ENCODE data around the gene MESP2.

The MESP2 gene, protein sequence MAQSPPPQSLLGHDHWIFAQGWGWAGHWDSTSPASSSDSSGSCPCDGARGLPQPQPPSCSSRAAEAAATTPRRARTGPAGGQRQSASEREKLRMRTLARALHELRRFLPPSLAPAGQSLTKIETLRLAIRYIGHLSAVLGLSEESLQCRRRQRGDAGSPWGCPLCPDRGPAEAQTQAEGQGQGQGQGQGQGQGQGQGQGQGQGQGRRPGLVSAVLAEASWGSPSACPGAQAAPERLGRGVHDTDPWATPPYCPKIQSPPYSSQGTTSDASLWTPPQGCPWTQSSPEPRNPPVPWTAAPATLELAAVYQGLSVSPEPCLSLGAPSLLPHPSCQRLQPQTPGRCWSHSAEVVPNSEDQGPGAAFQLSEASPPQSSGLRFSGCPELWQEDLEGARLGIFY

DNA sequence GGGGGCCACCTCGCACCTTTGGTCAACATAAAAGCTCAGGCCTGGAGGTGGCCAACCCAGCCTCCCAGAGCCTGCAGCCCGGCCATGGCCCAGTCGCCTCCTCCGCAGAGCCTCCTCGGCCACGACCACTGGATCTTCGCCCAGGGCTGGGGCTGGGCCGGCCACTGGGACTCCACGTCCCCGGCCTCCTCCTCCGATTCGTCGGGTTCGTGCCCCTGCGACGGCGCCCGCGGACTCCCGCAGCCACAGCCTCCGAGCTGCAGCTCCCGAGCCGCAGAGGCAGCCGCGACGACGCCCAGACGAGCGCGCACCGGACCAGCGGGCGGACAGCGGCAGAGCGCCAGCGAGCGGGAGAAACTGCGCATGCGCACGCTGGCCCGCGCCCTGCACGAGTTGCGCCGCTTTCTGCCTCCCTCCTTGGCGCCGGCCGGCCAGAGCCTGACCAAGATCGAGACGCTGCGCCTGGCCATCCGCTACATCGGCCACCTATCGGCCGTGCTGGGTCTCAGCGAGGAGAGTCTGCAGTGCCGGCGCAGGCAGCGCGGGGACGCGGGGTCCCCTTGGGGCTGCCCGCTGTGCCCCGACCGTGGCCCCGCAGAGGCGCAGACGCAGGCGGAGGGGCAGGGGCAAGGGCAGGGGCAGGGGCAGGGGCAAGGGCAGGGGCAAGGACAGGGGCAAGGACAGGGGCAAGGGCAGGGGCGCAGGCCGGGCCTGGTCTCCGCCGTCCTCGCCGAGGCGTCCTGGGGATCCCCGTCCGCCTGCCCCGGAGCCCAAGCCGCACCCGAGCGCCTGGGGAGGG lies at the start of gene MESP2:
TSS of gene MESP2 (plus strand) at position 59 of the 799 bp plus-strand sequence. CDS start at position 85, 26 bp downstream.
- peak; percentile 60 for DNase-seq

DNA sequence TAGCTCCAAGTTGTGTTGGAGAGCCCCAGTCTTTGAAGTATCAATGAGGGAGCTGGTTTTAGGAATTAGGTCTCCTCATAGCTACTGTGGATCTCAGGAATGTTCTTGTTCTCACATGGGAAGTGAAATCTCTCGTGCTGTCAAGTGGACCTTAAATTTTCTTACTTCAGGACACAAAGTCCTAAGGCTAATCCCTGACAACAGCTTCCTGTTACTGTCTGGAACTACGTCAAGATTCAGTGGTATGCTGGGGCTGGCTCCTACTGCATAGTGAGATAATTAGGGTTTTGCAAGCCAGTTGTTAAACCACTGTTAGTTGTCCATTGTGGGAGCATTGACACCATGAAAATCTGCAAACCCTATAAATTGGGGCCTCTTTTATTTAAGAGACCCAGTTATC lies 47.9 kb upstream of the MESP2 start:
- no peak for DNase-seq

GRCh38 chr15:89731275-89731674 lies 44.9 kb upstream of the MESP2 start:
- no peak for DNase-seq

GRCh38 chr15:89732451-89733172 lies 43.5 kb upstream of the MESP2 start:
- no peak for DNase-seq

DNA sequence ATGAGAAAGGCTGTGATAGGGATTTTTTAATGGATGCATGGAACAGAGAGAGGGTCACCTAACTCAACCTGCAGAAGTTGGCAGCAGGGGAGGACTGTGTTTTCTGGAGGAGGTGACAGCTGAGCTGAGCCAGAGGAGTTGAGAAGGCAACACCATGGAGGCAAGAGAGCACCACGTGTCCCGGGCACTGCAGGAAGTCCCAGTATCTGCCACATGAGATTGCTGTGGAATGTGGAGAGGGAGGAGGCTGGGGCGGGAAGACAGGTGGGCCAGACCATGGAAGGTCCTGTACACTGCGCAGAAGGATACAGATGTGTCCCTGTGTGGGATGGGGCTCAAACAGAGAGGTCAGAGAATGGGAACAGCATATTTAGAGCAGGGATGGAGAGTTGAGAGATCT lies 40.4 kb upstream of the MESP2 start:
- DNase-seq = no peak

DNA sequence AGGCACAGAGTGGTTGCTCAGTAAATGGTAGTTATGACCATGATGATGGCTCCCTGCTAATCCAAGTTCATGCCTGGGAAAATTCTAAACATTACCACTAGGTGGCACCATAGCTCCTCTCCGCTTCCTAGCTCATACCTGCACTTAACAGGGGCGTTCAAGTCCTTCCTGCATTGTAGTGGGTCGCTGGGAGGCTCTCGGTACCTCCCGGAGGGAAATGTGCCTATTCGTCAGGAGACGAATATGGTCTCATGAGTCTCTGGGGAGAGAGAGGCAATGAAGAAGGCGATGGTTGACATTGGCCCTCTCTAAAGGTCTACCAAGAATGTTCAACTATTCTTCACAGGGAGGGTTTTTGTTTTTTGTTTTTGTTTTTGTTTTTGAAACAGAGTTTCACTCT lies 36.0 kb upstream of the MESP2 start:
- DNase-seq = peak; percentile 63

DNA sequence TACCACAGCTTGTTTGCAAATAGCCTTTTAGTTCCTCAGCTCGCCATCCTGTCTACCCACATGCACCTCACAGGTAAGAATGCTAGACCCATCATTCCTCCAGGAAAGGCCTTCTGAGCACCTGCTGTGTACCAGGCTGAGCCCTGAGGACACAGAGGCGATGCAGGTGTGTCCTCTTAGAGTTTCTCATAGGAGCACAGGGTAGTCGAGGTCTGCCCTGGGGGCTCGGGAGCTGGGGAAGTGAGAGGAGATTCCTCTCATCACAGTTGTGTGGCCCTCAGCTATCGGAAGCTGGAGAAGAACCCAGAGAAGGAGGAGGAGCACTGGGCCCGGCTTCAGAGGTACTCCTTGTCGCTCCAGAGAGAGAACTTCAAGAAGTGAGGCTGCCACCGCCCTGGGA lies 33.1 kb upstream of the MESP2 start:
- DNase-seq = no peak

GRCh38 chr15:89743594-89743993 lies 32.5 kb upstream of the MESP2 start:
- no peak for DNase-seq

GRCh38 chr15:89745131-89745530 lies 31.0 kb upstream of the MESP2 start:
- DNase-seq = no peak

DNA sequence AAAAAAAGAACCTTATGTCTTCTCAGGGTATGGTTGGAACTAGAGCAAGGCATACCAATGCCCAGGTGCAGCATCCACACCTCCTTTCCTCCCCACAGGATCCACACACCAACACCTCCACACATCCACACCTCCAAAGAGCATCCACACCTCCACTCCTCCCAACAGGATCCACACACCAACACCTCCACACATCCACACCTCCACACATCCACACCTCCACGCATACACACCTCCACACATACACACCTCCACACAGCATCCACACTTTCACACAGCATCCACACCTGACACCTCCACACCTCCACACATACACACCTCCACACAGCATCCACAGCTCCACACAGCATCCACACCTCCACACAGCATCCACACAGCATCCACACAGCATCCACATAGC lies 30.4 kb upstream of the MESP2 start:
- no peak for DNase-seq

DNA sequence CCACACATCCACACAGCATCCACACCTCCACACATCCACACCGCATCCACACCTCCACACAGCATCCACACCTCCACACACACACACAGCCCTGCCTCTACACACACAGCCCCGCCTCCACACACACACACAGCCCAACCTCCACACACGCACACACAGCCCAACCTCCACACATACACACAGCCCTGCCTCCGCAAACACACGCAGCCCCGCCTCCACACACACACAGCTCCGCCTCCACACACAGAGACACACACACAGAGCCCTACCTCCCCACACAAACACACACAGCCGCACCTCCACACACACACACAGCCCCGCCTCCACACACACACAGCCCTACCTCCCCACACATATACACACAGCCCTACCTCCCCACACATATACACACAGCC lies 29.7 kb upstream of the MESP2 start:
- DNase-seq = no peak

- DNase-seq = no peak
Observed at GRCh38 chr15:89747708-89748682, 28.1 kb upstream of the MESP2 start.

- DNase-seq = no peak
Observed at GRCh38 chr15:89749054-89749453, 27.1 kb upstream of the MESP2 start.

GRCh38 chr15:89749526-89749925 lies 26.6 kb upstream of the MESP2 start:
- DNase-seq = no peak

DNA sequence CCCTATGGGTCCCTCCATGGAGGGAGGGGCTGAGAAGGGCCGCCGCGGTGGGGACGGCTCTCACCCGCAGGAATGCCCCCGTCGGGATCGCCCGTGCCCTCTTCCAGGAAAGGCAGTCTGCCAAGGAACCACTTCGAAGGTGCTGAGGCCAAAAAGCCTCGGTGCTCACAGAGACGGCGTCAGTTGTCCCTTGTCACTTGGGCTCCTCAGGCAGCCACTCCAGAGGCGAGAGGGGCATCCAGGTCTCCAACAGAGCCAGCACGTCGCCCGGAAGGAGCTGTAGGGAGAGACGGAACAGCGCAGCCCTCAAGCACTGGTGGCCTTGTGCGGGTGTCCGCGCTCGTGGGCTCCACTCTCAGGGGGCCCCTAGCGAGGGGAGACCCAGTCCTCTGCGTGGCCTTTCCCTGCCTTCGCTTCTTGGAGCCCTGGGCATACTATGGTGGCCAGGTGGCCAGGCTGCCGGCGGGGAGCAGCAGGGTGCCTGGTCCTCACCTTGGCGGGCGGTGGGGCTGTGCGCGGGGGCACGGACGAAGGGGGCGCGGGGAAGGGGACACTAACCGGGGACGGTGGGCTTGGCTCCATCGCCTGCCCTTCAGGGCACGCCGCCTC lies 26.1 kb upstream of the MESP2 start:
- peak; percentile 4 for DNase-seq

DNA sequence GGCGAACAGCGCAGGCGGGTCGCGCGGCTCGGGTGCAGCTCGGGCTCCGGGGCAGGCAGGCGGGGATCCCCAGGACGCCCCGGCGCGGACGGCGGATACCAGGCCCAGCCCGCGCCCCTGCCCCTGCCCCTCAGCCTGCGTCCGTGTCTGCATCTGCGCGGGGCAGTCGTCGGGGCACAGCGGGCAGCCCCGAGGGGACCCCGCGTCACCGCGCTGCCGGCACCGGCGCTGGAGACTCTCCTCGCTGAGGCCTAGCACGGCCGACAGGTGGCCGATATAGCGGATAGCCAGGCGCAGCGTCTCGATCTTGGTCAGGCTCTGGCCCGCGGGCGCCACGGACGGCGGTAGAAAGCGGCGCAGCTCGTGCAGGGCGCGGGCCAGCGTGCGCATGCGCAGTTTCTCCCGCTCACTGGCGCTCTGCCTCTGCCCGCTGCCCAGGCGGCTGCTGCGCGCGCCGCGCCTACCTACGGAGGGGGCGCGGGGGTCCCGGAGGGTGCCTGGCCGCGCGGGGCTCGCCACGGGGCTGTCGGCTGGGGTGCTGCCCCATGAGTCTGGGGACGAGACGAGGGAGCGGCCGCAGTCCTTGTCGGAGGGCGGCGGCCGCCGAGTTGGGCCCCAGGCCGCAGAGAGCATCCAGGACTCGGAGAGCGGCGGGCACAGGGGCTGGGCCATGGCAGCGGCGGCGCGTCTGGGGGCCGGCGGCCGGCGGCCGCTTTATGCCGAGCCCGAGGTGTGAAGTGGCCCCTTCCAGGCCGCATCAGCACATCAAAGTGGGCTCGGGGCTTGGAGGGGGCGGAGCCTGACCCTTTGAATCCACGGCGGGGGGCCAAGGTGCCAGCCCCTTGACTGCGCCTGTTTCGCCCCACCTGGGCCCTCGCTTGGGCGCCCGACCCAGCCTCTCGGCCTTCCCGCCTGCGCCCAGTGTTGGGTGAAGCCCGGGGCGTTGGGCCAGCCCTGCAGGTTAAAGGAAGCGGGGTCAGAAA lies 25.3 kb upstream of the MESP2 start, which contains the start of gene MESP1:
TSS of gene MESP1 (minus strand) at position 690 of the 983 bp plus-strand sequence. CDS start at position 672, 18 bp downstream.
- peak; percentile 90 for DNase-seq

DNA sequence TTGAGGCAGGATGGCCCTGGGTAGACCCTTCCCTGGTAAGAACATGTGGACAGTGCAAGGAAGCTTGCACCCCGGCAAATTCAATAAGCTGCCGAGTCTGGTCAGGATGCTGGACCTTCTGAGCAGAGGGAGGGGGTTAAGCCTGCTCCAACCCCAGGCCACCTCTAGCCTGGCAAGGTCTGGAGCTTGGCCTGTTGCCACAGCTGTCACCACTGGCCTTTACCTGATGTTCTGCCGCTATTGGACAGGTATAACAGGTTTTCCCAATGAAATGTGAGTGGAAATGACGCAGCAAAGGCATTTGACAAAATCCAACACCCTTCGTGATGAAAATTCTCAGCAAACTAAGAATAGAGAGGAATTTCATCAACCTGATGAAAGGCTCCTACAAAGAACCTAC lies 24.4 kb upstream of the MESP2 start:
- no peak for DNase-seq

- no peak for DNase-seq
Observed at GRCh38 chr15:89753855-89754254, 22.3 kb upstream of the MESP2 start.

DNA sequence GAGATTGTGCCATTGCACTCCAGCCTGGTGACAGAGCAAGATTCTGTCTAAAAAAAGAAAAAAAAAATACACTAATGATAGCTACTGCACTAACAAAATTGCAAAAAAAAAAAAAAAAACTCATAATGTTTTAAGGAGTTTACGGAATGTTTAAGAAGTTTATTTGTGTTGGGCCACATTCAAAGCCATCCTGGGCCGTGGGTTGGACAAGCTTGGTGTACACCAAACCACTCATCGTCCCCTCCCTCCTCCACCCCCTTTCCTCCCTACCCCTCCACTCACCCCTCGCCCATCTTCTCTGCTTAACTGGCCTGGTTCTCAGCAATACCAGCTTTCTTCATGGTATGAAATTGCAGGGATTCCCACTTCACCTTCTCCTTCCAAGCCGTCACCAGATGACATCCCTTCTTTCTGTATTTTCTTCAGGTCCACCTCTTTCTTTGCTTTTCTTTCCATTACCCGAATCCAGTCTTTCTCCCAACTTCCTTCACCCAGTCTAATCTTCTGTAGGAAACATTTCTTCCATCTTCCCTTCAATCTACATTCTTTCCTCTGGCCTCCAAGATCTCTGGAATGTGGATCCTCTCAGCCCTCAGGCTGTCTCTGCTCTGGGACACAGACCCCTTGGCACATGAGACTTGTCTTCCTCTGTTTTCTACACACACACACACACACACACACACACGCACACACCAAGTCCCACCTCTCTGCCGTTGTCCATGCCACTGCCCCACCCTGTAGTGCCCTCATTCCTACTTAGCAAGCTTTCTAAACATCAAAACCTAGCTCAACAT lies 21.6 kb upstream of the MESP2 start:
- DNase-seq = no peak

DNA sequence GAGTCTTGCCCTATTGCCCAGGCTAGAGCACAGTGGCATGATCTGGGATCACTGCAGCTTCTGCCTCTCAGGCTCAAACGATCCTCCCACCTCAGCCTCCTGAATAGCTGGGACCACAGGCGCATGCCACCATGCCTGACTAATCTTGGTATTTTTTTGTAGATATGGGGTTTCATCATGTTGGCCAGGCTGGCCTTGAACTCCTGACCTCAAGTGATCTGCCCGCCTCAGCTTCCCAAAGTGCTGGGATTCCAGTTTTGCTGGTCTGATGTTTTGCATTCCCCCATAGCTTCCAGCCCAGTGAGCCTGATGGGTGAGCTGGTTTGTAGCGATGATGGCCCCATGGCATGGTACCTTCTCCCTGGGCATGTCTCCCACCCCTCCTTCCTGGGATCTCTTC lies 20.4 kb upstream of the MESP2 start:
- no peak for DNase-seq

All from CD4-positive, alpha-beta T cell treated with Interleukin-6 for 4 hours (primary cell).